CD14-positive monocyte (primary cell): ENCODE data around the gene NOTCH1. TPM values are rescaled to one million over a fixed set of nuclear protein-coding genes. Genes with fewer than 3 reads are reported as not detected.

Experiments
- DNase-seq, 3 donors: peaks; one replicate each; pipeline ENCODE4 v3.0.0-alpha.2; 2011 to 2022
- H2AFZ ChIP-seq: 2 replicates; pipeline ENCODE4 v1.6.0; 2012; ENCODE audit warnings: mild to moderate bottlenecking, low read depth, low read length, inconsistent platforms; ENCODE audit not compliant: insufficient read depth, poor library complexity, severe bottlenecking
- H3K27ac ChIP-seq, 2 donors: 1 replicate in 1 of 2; 2 replicates in 1 of 2; pipeline ENCODE4 v1.5.1; 2012 to 2013; ENCODE audit warnings: low read length in 2 of 2, control low read depth in 1 of 2, inconsistent platforms in 1 of 2, low read depth in 1 of 2, mild to moderate bottlenecking in 1 of 2
- H3K27me3 ChIP-seq, 2 donors: one replicate each; pipeline versions ENCODE4 v1.6.0 to v1.6.1; 2011 to 2013; ENCODE audit warnings: low read length in 2 of 2; ENCODE audit not compliant: control insufficient read depth in 2 of 2, insufficient read depth in 2 of 2
- H3K36me3 ChIP-seq, 2 donors: replicated peaks in 1 of 2; 1 replicate in 1 of 2; 2 replicates in 1 of 2; pipeline versions ENCODE4 v1.5.1 to v1.6.1; 2012 to 2013; ENCODE audit warnings: low read length in 2 of 2, control low read depth in 1 of 2, inconsistent platforms in 1 of 2, mild to moderate bottlenecking in 1 of 2; ENCODE audit not compliant: insufficient read depth in 2 of 2, control insufficient read depth in 1 of 2
- H3K4me1 ChIP-seq, 2 donors: 1 replicate in 1 of 2; 2 replicates in 1 of 2; pipeline versions ENCODE4 v1.5.1 to v1.6.1; 2012 to 2013; ENCODE audit warnings: low read length in 2 of 2, control low read depth in 1 of 2, inconsistent platforms in 1 of 2, mild to moderate bottlenecking in 1 of 2, moderate library complexity in 1 of 2; ENCODE audit not compliant: insufficient read depth in 2 of 2, control insufficient read depth in 1 of 2
- H3K4me2 ChIP-seq: replicated peaks from 2 replicates; pipeline ENCODE3; 2012; ENCODE audit warnings: low read length, moderate library complexity, mild to moderate bottlenecking; ENCODE audit not compliant: poor library complexity, severe bottlenecking; ENCODE audit errors: extremely low read depth
- H3K4me3 ChIP-seq, 3 experiments: fragments of 200-600 bp in 1 of 3; sonication (generic) in 1 of 3; replicated peaks in 1 of 3; 1 replicate in 2 of 3; 2 replicates in 1 of 3; pipeline ENCODE4 v1.5.1; 2011 to 2013; ENCODE audit warnings: low read length in 3 of 3, mild to moderate bottlenecking in 3 of 3, control low read depth in 2 of 3, low read depth in 2 of 3, inconsistent platforms in 1 of 3, moderate library complexity in 1 of 3
- H3K79me2 ChIP-seq: 2 replicates; pipeline ENCODE4 v1.6.0; 2012; ENCODE audit warnings: mild to moderate bottlenecking, control low read depth, inconsistent platforms, low read length, moderate library complexity; ENCODE audit not compliant: insufficient read depth
- H3K9ac ChIP-seq: 2 replicates; pipeline ENCODE4 v1.6.0; 2017; ENCODE audit warnings: low read length, mild to moderate bottlenecking; ENCODE audit not compliant: insufficient read depth, poor library complexity, severe bottlenecking
- H3K9me3 ChIP-seq, 2 donors: replicated peaks in 1 of 2; 1 replicate in 1 of 2; 2 replicates in 1 of 2; pipeline versions ENCODE4 v1.5.1 to v1.6.1; 2012 to 2013; ENCODE audit warnings: low read length in 2 of 2, control low read depth in 1 of 2; ENCODE audit not compliant: control insufficient read depth in 1 of 2, insufficient read depth in 1 of 2
- H4K20me1 ChIP-seq: 2 replicates; pipeline ENCODE4 v1.6.0; 2012; ENCODE audit warnings: mild to moderate bottlenecking, low read length, control low read depth, moderate library complexity; ENCODE audit not compliant: insufficient read depth
- H3K27ac Mint-ChIP-seq, 7 donors: one replicate each; pipeline ENCODE4 v1.8.0; 2020; ENCODE audit warnings: mild to moderate bottlenecking in 7 of 7, mixed read lengths in 7 of 7, moderate library complexity in 6 of 7, inconsistent platforms in 2 of 7
- H3K27me3 Mint-ChIP-seq, 3 donors: one replicate each; pipeline ENCODE4 v1.8.0; 2021 to 2022; ENCODE audit warnings: low read depth in 3 of 3, mild to moderate bottlenecking in 3 of 3, mixed read lengths in 3 of 3, moderate library complexity in 3 of 3, inconsistent platforms in 1 of 3
- H3K36me3 Mint-ChIP-seq, 2 donors: one replicate each; pipeline ENCODE4 v1.8.0; 2020; ENCODE audit warnings: mixed read lengths in 2 of 2, inconsistent platforms in 1 of 2, mild to moderate bottlenecking in 1 of 2
- H3K4me1 Mint-ChIP-seq: one replicate; pipeline ENCODE4 v1.8.0; 2020; ENCODE audit warnings: mild to moderate bottlenecking, mixed read lengths
- H3K4me3 Mint-ChIP-seq, 2 donors: one replicate each; pipeline ENCODE4 v1.8.0; 2020; ENCODE audit warnings: mild to moderate bottlenecking in 2 of 2, mixed read lengths in 2 of 2, moderate library complexity in 1 of 2
- H3K9me3 Mint-ChIP-seq, 7 donors: one replicate each; pipeline ENCODE4 v1.8.0; 2020 to 2022; ENCODE audit warnings: mixed read lengths in 7 of 7, mild to moderate bottlenecking in 6 of 7, moderate library complexity in 6 of 7, inconsistent platforms in 2 of 7
- WGBS: methylation state at CpG from one replicate; pipeline ENCODE4 v1.1.5; 2013; ENCODE audit warnings: missing lambda C conversion rate; ENCODE audit not compliant: insufficient coverage; 5-methylcytosine and 5-hydroxymethylcytosine counted together
- intact Hi-C, 2 donors: fragments of 100-400 bp; cut with micrococcal nuclease; formaldehyde crosslinking; loops; one replicate each; pipeline versions ENCODE4 v1.15.0 to v1.15.1; 2023
- polyA plus RNA-seq, 3 donors: library from polyadenylated mRNA; depleted of rRNA in 1 of 3; unstranded in 2 of 3; stranded (reverse) in 1 of 3; fragments of 300-500 nt in 2 of 3; fragments of >200 nt in 1 of 3; fragmentation: Illumina TruSeq in 2 of 3; gene quantifications; 1 replicate in 2 of 3; 2 replicates in 1 of 3; pipeline ENCODE4 v1.2.3, GENCODE V29; 2012 to 2021
- TF ChIP-seq, protein P1 (sequence below): fragments of 200-600 bp; IDR thresholded peaks from one replicate; pipeline ENCODE4 v1.8.0; 2022; ENCODE audit warnings: antibody characterized with exemption, mild to moderate bottlenecking

The NOTCH1 gene
- polyA plus RNA-seq, 3 donors, result 1.4 to 33.0 (median 2.2) TPM

DNA sequence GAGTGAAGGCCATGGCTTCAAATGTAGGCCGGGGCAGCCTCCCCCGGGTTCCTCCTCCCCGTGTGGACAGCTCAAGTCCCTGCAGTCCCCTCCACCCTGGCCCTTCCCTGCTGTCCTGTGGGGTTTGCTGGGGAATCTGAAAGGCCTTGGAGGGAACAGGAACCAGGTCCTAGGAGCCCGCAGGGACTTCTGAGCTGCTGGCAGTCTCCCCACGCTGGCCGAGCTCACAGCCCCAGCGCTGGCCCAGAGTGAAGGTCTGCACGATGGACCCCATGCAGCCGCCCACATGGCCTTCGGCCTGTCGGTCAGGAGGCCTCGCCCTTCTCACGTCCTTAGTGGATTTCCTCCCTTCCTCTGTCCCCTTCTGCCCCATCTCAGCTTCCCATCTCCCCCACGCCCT, 25.7 kb upstream of the NOTCH1 start:
- Histone ChIP-seq H3K27ac (no peak overlapping the region), H3K9ac (no peak overlapping the region), H3K27me3 (no peaks in the 10 kb centered on the region), H3K9me3 (no peaks in the 10 kb centered on the region), H3K4me3 (no peak overlapping the region), H3K79me2 (no peaks in the 10 kb centered on the region), H4K20me1 (no peaks in the 10 kb centered on the region), H3K4me2 (no peak overlapping the region), H3K36me3 (no peaks in the 10 kb centered on the region), H2AFZ (no peak overlapping the region), H3K4me1 (peaks cover 0 to 7% of the 10 kb centered on the region in 2 donors)
- intact Hi-C loops, result no loop called here
- Mint-ChIP-seq H3K9me3 (peaks cover 0 to 3% (median 0%) of the 10 kb centered on the region in 7 donors), H3K4me3 (no peak overlapping the region), H3K4me1 (peaks cover 3% of the 10 kb centered on the region), H3K27me3 (peaks cover 0 to 9% (median 7%) of the 10 kb centered on the region in 3 donors), H3K36me3 (no peaks in the 10 kb centered on the region), H3K27ac (no peak overlapping the region)
- whole genome bisulfite sequencing, result 93% methylated on average over 9 of the region's 14 CpGs
- DNase-seq, result no peak
- TF ChIP-seq, protein P1, sequence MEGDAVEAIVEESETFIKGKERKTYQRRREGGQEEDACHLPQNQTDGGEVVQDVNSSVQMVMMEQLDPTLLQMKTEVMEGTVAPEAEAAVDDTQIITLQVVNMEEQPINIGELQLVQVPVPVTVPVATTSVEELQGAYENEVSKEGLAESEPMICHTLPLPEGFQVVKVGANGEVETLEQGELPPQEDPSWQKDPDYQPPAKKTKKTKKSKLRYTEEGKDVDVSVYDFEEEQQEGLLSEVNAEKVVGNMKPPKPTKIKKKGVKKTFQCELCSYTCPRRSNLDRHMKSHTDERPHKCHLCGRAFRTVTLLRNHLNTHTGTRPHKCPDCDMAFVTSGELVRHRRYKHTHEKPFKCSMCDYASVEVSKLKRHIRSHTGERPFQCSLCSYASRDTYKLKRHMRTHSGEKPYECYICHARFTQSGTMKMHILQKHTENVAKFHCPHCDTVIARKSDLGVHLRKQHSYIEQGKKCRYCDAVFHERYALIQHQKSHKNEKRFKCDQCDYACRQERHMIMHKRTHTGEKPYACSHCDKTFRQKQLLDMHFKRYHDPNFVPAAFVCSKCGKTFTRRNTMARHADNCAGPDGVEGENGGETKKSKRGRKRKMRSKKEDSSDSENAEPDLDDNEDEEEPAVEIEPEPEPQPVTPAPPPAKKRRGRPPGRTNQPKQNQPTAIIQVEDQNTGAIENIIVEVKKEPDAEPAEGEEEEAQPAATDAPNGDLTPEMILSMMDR, result no peak

DNA sequence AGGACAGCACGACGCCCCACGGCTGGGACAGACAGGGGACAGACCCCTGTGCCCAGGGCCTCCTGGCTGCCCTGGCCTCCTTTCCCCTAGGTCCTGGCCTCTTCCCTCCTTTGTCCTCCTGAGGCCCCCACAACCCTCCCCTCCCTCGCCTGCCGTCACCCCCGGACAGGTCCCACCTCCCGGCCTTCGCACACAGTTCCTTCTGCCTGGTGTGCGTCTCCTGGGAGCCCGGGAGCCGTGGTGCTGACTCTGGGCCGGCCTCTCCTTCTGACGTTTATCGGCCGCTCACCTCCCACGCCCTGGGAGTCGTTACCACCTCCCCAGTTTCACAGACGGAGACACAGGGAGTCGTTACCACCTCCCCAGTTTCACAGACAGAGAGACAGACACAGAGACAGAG, 25.1 kb upstream of the NOTCH1 start:
- H3K27me3 Mint-ChIP-seq, result peaks cover 0 to 9% (median 7%) of the 10 kb centered on the region in 3 donors
- Histone ChIP-seq H2AFZ (no peak overlapping the region), H3K27ac (no peak overlapping the region), H3K4me3 (no peak overlapping the region), H3K4me1 (peaks cover 3 to 6% of the 10 kb centered on the region in 2 donors), H3K79me2 (no peaks in the 10 kb centered on the region), H3K27me3 (no peaks in the 10 kb centered on the region), H3K9me3 (no peaks in the 10 kb centered on the region), H3K4me2 (no peak overlapping the region), H3K36me3 (no peaks in the 10 kb centered on the region), H4K20me1 (no peaks in the 10 kb centered on the region), H3K9ac (no peak overlapping the region)
- no peaks in the 10 kb centered on the region for H3K4me1 Mint-ChIP-seq
- 92% methylated on average over 18 of the region's 19 CpGs for WGBS
- TF ChIP-seq, protein P1, result no peak
- no peak for DNase-seq
- intact Hi-C loops, result no loop called here
- H3K36me3 Mint-ChIP-seq, result no peaks in the 10 kb centered on the region
- H3K4me3 Mint-ChIP-seq, result no peak overlapping the region
- H3K9me3 Mint-ChIP-seq, result peaks cover 0 to 3% (median 0%) of the 10 kb centered on the region in 7 donors
- no peak overlapping the region for H3K27ac Mint-ChIP-seq
